Body of pancreas (tissue), 4 donors: ENCODE measurements around the gene PPIE. TPM values are rescaled to one million over a fixed set of nuclear protein-coding genes. Genes with fewer than 3 reads are reported as not detected.

Experiments
- ATAC-seq: fragments of 150-250 bp; one replicate; pipeline ENCODE4 v1.9.1; 2016
- DNase-seq, 4 donors: peaks; one replicate each; pipeline ENCODE4 v3.0.0-alpha.2; 2019
- H3K27ac ChIP-seq, 4 donors: fragments of 200-600 bp; sonication (generic); 1 replicate in 3 of 4; 2 replicates in 1 of 4; pipeline versions ENCODE4 v1.5.1 to v1.6.1; 2016 to 2019; ENCODE audit warnings: mild to moderate bottlenecking in 1 of 4, mixed read lengths in 1 of 4, moderate library complexity in 1 of 4
- H3K27me3 ChIP-seq, 2 donors: fragments of 200-600 bp; sonication (generic); one replicate each; pipeline ENCODE4 v1.6.0; 2016; ENCODE audit warnings: mild to moderate bottlenecking in 1 of 2
- H3K36me3 ChIP-seq, 2 donors: fragments of 200-600 bp; sonication (generic); replicated peaks in 1 of 2; 2 replicates each; pipeline ENCODE4 v1.5.1; 2016; ENCODE audit warnings: low read depth in 2 of 2; ENCODE audit not compliant: insufficient read depth in 1 of 2
- H3K4me1 ChIP-seq: fragments of 200-600 bp; sonication (generic); one replicate; pipeline ENCODE4 v1.6.0; 2016
- H3K4me3 ChIP-seq, 2 donors: fragments of 200-600 bp; sonication (generic); 1 replicate in 1 of 2; 2 replicates in 1 of 2; pipeline ENCODE4 v1.5.1; 2016 to 2019
- H3K9me3 ChIP-seq, 3 donors: fragments of 200-600 bp; sonication (generic); 1 replicate in 2 of 3; 2 replicates in 1 of 3; pipeline ENCODE4 v1.5.1; 2016
- POLR2A ChIP-seq, 3 donors: fragments of 450-650 bp; IDR thresholded peaks; one replicate each; pipeline ENCODE4 v1.6.1; 2016; ENCODE audit warnings: antibody characterized with exemption in 3 of 3, mild to moderate bottlenecking in 2 of 3
- WGBS, 2 donors: methylation state at CpG; one replicate each; pipeline ENCODE4 v1.1.5; 2017; 5-methylcytosine and 5-hydroxymethylcytosine counted together
- intact Hi-C: fragments of 100-400 bp; cut with DNase I; formaldehyde crosslinking; loops from one replicate; pipeline ENCODE4 v1.15.1; 2023
- total RNA-seq, 2 donors: library from RNA; depleted of rRNA; stranded (reverse); fragments of >200 nt; gene quantifications; one replicate each; pipeline ENCODE4 v1.1.0, GENCODE V29; 2016
- TF ChIP-seq, protein P1 (sequence below), 7 experiments: fragments of 450-650 bp in 4 of 7; fragments of 200-600 bp in 3 of 7; sonication (generic) in 3 of 7; IDR thresholded peaks; one replicate each; pipeline ENCODE4 v1.5.1; 2016 to 2019; ENCODE audit warnings: antibody characterized with exemption in 7 of 7

PPIE gene
- total RNA-seq, 2 donors from 2014 or later, result 25.9 to 33.6 TPM

DNA sequence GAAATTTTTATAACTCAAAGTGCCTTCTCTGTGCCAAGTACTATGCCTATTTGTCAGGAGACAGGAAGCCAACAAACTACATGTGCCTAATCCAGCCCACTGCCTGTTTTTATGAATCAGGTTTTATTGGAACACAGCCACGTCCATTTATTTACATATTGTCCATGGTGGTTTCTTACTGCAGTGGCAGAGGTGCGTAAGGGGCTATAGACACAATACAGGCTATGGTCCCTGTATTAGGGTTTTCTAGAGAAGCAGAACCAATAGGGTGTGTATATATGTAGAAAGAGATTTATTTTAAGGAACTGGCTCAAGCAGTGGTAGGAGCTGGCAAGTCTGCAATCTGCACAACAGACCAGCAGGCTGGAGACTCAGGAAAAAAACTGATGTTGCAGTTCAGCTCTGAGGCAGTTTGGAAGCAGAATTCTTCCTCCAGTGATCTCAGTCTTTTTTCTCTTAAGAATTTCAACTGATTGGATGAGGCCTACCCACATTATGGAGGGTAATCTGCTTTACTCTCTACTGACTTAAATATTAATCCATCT, 15.4 kb downstream of the PPIE start:
- Histone ChIP-seq H3K36me3 (peaks cover 14 to 40% of the 10 kb centered on the region in 2 donors), H3K27ac (no peak overlapping the region)
- 56 to 63% methylated on average over 2 of the region's 2 CpGs for WGBS, 2 donors

DNA sequence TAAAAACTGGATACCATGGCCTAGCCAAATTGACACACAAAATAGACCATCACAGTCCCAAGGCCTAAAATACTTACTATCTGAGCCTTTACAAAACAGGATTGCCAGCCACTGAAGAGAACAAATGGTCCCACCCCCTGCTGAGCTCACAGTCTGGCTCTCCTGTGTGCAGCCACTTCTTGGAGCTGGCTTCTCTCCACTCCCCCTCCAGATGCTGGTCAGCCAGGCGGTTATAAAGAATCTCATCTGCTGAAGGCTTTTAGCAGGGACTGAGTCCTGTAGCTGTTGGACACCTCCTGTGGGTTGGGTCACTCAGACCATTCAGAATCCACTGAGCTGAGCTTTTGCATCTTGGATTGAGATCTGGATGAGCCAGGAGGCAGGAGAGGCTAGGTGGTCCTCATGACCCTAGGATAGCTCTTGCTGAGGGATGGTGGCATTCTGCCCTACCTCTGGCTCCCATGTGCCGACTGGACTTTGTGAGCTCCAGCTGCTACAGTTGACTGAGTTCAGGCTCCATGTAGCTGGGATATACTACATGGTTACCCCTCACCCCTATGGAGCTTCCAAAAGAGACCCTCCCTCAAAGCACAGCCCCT, 16.3 kb downstream of the PPIE start:
- Histone ChIP-seq H3K36me3 (peaks cover 14 to 33% of the 10 kb centered on the region in 2 donors), H3K4me3 (no peak overlapping the region), H3K27ac (no peak overlapping the region), H3K4me1 (no peaks in the 10 kb centered on the region), H3K27me3 (no peaks in the 10 kb centered on the region), H3K9me3 (no peaks in the 10 kb centered on the region)
- ATAC-seq (no peak), DNase-seq (peak in 1 of 4 donors; percentile 30)
- TF ChIP-seq, protein P1, sequence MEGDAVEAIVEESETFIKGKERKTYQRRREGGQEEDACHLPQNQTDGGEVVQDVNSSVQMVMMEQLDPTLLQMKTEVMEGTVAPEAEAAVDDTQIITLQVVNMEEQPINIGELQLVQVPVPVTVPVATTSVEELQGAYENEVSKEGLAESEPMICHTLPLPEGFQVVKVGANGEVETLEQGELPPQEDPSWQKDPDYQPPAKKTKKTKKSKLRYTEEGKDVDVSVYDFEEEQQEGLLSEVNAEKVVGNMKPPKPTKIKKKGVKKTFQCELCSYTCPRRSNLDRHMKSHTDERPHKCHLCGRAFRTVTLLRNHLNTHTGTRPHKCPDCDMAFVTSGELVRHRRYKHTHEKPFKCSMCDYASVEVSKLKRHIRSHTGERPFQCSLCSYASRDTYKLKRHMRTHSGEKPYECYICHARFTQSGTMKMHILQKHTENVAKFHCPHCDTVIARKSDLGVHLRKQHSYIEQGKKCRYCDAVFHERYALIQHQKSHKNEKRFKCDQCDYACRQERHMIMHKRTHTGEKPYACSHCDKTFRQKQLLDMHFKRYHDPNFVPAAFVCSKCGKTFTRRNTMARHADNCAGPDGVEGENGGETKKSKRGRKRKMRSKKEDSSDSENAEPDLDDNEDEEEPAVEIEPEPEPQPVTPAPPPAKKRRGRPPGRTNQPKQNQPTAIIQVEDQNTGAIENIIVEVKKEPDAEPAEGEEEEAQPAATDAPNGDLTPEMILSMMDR (IDR thresholded peaks at IDR 0.05), result no peak
- no peak for TF ChIP-seq POLR2A (IDR thresholded peaks at IDR 0.05)
- intact Hi-C loops, result no loop called here
- 63 to 88% methylated on average over 2 of the region's 2 CpGs for WGBS, 2 donors

More for the DNA sequence above, 15.4 kb downstream of the PPIE start:
- DNase-seq (no peak), ATAC-seq (no peak)
- Histone ChIP-seq H3K4me3 (no peak overlapping the region), H3K27me3 (no peaks in the 10 kb centered on the region), H3K4me1 (no peaks in the 10 kb centered on the region), H3K9me3 (no peaks in the 10 kb centered on the region)
- intact Hi-C loops, result no loop called here
- TF ChIP-seq, protein P1 (IDR thresholded peaks at IDR 0.05), result no peak
- TF ChIP-seq POLR2A (IDR thresholded peaks at IDR 0.05), result no peak

DNA sequence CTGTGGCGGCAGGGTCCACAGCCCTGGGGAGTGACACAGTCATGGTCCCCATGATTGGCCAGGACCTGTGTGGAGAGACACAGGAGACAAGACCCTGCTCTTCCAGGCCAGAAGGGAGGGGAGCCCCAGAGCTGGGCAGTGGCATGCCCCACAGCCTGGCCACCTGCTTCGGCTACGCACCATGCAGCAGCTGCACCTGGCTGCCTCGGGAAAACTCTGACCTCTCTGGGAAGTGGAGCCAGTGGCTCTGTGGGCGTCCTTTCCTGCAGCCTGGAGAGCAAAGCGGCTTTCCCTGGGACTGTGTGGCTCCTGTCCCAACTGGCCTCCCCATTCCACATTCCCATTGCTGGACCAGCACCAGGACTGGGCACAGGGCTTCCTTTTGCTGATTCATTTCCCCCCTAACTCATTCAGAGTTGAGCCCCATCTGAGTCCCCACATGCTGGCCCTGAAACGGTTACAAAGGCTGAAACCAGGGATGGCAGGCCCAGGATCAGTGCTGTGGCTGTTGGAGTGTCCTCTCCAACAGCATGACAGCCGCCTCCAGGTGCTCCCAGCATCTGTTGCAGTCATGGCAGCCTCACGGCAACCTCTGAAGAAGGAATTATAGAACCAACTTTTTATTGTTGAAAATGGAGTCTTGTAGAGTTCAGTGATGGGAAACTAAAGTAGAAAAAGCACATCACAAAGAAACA, 17.4 kb downstream of the PPIE start:
- no peak overlapping the region for H3K4me3 ChIP-seq
- H3K9me3 ChIP-seq, result no peaks in the 10 kb centered on the region
- intact Hi-C loops, result no loop called here
- WGBS, 2 donors, result 87 to 92% methylated on average over 5 to 8 of the region's 9 CpGs
- no peaks in the 10 kb centered on the region for H3K4me1 ChIP-seq
- no peak for ATAC-seq
- DNase-seq, result no peak
- peaks cover 14 to 31% of the 10 kb centered on the region in 2 donors for H3K36me3 ChIP-seq
- H3K27me3 ChIP-seq, result no peaks in the 10 kb centered on the region
- TF ChIP-seq, protein P1 (IDR thresholded peaks at IDR 0.05), result no peak
- TF ChIP-seq POLR2A (IDR thresholded peaks at IDR 0.05), result no peak
- no peak overlapping the region for H3K27ac ChIP-seq

DNA sequence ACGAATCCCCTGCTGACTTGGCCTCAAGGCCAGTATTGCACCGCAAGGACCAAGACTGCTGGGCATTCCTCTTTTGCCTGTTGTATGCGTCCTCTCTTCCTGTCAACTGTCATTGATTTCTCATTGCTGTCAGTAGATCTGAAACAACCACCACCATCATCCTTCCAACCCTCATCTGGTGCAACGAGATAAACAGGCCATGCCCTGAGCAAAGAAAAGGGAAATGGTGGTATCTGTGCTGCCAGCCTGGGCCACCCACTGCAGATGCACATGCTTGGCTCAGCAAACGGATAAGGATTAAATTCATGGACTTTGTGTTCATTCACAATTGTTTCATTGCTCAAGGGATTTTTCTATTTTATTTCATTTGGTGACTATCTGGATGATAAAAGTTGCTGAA, 18.8 kb downstream of the PPIE start:
- H3K4me1 ChIP-seq, result no peaks in the 10 kb centered on the region
- ATAC-seq, result no peak
- H3K9me3 ChIP-seq, result no peaks in the 10 kb centered on the region
- WGBS, 2 donors, result 80 to 88% methylated on average over 5 of the region's 5 CpGs
- peaks cover 11 to 17% of the 10 kb centered on the region in 2 donors for H3K36me3 ChIP-seq
- H3K4me3 ChIP-seq, result no peak overlapping the region
- TF ChIP-seq, protein P1 (IDR thresholded peaks at IDR 0.05), result no peak
- TF ChIP-seq POLR2A (IDR thresholded peaks at IDR 0.05), result no peak
- intact Hi-C loops, result no loop called here
- H3K27ac ChIP-seq, result no peak overlapping the region
- no peaks in the 10 kb centered on the region for H3K27me3 ChIP-seq
- no peak for DNase-seq
